Loucy (cell line): ENCODE data around the gene GIPC3.

Source experiments
- EZH2phosphoT487 ChIP-seq: fragments of 200-600 bp; IDR thresholded peaks from 2 replicates; pipeline ENCODE4 v1.6.1; 2018; ENCODE audit warnings: antibody characterized with exemption, mild to moderate bottlenecking, moderate library complexity, borderline replicate concordance
- TF ChIP-seq, protein P1 (sequence below): fragments of 200-600 bp; sonication (generic); conservative IDR thresholded peaks from 2 replicates; pipeline ENCODE4 v1.5.1; 2014; ENCODE audit warnings: mild to moderate bottlenecking, antibody characterized with exemption, low read length

DNA sequence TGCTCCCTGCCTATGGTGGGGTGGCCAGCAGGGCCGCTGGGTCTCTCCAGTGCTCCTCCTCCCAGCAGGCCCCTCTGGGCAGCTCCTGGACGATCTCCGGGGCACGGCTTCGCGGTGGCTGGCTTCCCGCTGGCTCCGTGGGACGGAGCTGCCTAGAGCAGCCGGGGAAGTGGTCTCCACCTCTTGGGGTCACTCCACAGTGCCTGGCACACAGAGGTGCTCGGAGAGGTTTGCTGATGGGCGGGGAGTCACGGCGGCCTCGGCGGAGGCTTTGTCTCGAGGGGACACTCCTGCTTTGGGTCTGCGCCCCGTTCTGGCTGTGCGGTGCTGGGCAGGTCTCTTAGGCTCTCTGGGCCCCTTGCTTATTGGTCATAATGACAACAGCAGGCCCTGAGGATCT lies 51.2 kb downstream of the GIPC3 start:
- TF ChIP-seq, protein P1, sequence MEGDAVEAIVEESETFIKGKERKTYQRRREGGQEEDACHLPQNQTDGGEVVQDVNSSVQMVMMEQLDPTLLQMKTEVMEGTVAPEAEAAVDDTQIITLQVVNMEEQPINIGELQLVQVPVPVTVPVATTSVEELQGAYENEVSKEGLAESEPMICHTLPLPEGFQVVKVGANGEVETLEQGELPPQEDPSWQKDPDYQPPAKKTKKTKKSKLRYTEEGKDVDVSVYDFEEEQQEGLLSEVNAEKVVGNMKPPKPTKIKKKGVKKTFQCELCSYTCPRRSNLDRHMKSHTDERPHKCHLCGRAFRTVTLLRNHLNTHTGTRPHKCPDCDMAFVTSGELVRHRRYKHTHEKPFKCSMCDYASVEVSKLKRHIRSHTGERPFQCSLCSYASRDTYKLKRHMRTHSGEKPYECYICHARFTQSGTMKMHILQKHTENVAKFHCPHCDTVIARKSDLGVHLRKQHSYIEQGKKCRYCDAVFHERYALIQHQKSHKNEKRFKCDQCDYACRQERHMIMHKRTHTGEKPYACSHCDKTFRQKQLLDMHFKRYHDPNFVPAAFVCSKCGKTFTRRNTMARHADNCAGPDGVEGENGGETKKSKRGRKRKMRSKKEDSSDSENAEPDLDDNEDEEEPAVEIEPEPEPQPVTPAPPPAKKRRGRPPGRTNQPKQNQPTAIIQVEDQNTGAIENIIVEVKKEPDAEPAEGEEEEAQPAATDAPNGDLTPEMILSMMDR: no peak
- no peak for TF ChIP-seq EZH2phosphoT487
